Choroid plexus epithelial cell (primary cell): Measurements from ENCODE around the gene RO60.
A peak's percentile ranks its signal among the peaks of the same experiment; 100 is the strongest.
"Not testable (repeated sequence)": the region's sequence is repeated elsewhere in the genome, so short reads cannot be mapped to it uniquely, and the experiment has no call there.

ENCODE experiments used
- DNase-seq: peaks from one replicate; pipeline ENCODE4 v3.0.0-alpha.2; 2010; ENCODE audit warnings: low read depth
- H3K4me3 ChIP-seq: 2 replicates; pipeline ENCODE4 v1.5.1; 2011; ENCODE audit warnings: low read depth, mild to moderate bottlenecking, control low read depth, low read length, moderate library complexity
- CTCF ChIP-seq: conservative IDR thresholded peaks from 2 replicates; pipeline ENCODE4 v1.5.1; 2011; ENCODE audit warnings: low read depth, mild to moderate bottlenecking, control low read depth, inconsistent platforms, low read length, moderate library complexity

The RO60 gene

DNA sequence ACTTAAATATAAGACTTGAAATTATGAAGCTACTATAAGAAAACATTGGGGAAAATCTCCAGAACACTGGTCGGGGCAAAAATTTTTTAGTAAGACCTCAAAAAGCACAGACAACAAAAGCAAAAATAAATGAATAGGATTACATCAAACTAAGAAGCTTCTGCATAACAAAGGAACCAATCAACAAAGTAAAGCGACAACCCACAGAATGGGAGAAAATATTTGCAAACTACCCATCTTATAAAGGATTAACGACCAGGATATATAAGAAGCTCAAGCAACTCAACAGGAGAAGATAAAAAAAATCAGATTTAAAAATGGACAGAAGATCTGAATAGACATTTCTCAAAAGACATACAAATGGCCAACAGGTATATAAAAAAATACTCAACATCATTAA lies 19.4 kb upstream of the RO60 start:
- no peak for TF ChIP-seq CTCF
- DNase-seq: no peak
- no peak overlapping the region for H3K4me3 ChIP-seq

- no peak for TF ChIP-seq CTCF
- H3K4me3 ChIP-seq: no peak overlapping the region
- DNase-seq: no peak
These were observed 16.4 kb upstream of the RO60 start for GRCh38 chr1:193042766-193043691.

- not testable (repeated sequence) for H3K4me3 ChIP-seq, DNase-seq
These were observed 10.5 kb upstream of the RO60 start for GRCh38 chr1:193048913-193049312.

- no peak for TF ChIP-seq CTCF
- no peak overlapping the region for H3K4me3 ChIP-seq
- no peak for DNase-seq
These were observed 5.2 kb upstream of the RO60 start for GRCh38 chr1:193054169-193054675.

DNA sequence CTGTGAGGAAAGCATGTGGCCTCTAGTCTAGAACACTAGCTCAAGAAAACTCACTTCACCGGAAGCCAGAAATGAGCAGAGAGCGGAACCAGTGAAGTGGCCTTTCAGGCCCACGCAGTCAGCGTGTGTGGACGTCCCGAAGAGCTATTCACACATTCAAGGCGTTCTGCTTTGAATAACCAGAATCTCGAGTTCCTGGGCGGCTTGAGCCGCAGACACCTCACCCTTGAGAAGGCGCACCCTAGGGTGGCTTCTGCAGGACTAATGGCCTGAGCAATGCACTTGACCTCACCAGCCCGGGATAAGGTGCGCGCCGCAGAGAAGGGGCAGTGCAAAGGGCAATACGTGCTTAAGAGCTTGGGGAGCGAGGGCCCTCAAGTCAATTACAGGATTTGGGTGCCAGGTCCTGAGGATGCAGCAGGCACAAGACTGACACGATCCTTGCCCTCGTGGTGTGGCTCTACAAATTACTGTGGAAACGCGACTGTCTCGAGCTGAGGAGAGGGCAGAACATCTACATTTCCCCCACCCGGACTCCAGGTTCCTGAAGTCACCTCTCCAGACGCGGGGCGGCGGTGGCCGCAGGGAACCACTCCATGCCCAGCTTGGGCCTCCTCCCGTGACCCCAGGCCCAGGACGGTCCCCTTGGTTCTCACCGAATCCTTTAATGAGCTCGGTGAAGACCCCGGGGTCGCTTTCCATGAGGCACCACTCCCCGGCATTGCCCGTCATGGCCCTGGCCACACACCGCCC lies 707 bp upstream of the RO60 start:
- DNase-seq: peak; percentile 62
- no peak for TF ChIP-seq CTCF
- peak overlapping the region; percentile 94 for H3K4me3 ChIP-seq

DNA sequence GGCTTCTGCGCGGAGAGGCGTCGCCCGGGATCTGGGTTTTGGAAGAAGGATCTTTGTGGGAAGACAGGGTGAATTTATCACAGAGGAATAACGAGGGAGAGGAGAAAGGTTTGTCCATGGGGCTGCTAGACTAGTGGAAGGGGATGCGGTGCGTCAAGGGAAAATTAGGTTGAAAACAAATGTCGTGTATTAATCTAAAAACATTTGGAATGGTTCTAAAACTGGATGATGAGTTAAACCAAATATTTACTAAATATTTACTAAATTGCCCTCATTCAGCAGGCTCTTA lies 647 bp downstream of the RO60 start:
- TF ChIP-seq CTCF: no peak
- H3K4me3 ChIP-seq: peak overlapping the region; percentile 94
- no peak for DNase-seq

DNA sequence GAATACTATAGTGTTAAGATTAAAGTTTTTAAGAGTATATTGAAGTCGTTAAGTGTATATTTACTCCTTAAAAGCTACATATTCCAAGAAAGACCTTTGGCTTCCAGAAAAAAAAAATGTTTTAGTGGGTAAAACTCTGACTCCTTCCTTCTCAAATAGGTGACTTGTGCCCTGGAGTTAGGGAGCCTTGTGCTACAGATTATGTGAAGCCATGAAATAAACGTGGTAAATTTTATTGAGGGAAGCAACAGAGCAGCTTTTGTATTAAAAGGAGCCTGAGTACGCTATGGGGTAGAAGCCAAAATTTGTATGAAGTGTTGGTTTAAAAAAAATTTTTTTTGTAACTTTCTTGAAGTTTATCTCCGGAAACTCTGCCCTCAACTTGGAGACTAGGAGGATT lies 994 bp downstream of the RO60 start:
- DNase-seq: no peak
- H3K4me3 ChIP-seq: peak overlapping the region; percentile 94
- no peak for TF ChIP-seq CTCF
